HG03135 (cell line): ENCODE data around the gene DOCK9.

Experiments
- ATAC-seq: cut with Tn5 transposase; IDR thresholded peaks from one replicate; pipeline ENCODE4 v1.9.1; 2021; ENCODE audit warnings: mild to moderate bottlenecking, moderate library complexity; ENCODE audit not compliant: unreplicated experiment

Gene DOCK9

DNA sequence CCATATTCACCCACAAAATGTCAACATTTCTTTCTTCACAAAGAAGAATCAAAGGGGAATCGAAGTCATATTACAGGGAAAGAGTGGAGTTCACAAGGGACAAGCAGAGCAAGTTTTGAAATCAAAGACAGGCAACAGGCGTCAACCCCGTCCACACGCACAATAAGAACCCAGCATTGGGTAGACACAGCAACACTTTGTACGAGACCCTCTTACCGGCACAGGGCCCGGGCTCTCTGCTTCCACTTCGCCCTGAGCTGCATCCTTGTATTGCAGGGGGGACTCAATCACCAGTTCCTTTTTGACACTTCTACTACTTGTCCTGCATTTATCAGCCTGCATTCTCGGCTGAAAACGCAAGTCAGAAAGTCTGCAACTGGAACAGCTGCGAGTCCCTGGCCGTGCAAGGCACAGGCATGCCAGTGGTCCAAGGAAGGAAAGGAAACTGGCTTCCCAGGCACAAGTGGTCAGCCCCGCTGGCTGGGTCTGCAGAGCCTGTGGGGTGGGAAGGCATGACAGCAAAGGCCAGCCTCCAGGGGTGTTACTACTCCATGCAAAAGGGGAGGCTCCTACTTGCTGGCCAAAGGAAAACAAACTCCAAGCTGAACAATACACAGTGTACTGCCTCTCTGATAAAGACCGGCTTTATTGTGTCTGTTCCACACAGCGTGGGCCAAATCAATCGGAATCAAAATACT, at the start of gene DOCK9:
TSS of gene DOCK9 (minus strand) at position 497 of the 698 bp plus-strand sequence. CDS start at position 342, 155 bp downstream.
- no peak for ATAC-seq

- ATAC-seq, result no peak
Observed at GRCh38 chr13:99027260-99027659, 49.4 kb upstream of the DOCK9 start.

DNA sequence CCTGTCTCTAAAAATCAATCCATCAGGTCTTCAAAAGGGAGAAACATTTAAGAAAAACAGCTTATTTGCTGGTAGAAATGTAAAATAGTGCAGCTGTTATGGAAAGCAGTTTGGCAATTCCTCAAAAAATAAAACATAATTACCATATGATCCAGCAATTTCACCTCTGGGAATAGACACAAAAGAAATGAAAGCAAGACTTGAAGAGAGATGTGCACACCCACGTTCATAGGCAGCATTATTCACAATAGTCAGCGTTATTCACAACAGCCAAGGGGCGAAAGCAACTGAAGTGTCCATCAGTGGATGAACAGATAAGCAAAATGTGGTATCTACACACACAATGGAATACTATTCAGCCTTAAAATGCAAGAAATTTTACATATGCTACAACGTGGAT, 45.1 kb upstream of the DOCK9 start:
- ATAC-seq, result no peak

DNA sequence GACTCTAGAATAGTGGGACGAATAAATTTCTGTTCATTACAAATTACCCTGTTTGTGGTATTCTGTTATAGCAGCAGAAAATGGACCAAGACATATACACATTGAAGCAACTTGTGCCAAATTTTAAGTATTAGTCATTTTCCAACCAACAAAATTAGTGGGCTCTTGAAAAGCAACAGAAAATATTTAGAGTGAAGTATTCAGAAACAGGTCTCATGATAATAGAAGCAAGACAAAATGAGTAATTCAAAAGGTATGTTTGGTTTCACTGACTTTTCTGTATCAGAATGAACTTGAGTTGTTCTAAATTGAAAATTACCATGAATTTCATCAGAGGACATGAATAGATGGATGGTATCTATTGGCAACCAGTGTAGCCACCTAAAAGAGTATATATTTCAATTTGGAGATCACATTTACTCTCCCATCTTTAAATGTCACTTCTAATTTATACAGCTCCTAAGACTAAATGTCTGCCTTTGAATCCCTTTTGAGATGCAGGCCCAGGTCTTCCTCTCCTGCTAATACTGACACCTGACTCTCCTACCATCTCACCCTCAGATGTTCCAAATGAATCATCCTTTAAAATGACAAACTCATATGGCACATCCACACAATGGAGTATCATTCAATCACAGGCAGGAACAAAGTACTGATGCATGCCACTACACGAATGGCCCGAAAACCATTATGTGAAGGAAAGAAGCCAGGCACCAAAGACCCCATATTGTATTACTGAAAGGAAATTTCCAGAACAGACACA, 40.7 kb upstream of the DOCK9 start:
- no peak for ATAC-seq

- no peak for ATAC-seq
Observed at GRCh38 chr13:99015606-99016490, 38.0 kb upstream of the DOCK9 start.

- no peak for ATAC-seq
Observed at GRCh38 chr13:99014522-99014921, 36.7 kb upstream of the DOCK9 start.

- ATAC-seq, result no peak
Observed at GRCh38 chr13:99013951-99014350, 36.1 kb upstream of the DOCK9 start.

GRCh38 chr13:99012539-99012938, 34.7 kb upstream of the DOCK9 start:
- ATAC-seq, result no peak

- no peak for ATAC-seq
Observed at GRCh38 chr13:99009987-99010551, 32.2 kb upstream of the DOCK9 start.

GRCh38 chr13:99008577-99008976, 30.7 kb upstream of the DOCK9 start:
- ATAC-seq, result no peak

GRCh38 chr13:99007414-99007986, 29.6 kb upstream of the DOCK9 start:
- no peak for ATAC-seq

- no peak for ATAC-seq
Observed at GRCh38 chr13:99005609-99006008, 27.7 kb upstream of the DOCK9 start.

DNA sequence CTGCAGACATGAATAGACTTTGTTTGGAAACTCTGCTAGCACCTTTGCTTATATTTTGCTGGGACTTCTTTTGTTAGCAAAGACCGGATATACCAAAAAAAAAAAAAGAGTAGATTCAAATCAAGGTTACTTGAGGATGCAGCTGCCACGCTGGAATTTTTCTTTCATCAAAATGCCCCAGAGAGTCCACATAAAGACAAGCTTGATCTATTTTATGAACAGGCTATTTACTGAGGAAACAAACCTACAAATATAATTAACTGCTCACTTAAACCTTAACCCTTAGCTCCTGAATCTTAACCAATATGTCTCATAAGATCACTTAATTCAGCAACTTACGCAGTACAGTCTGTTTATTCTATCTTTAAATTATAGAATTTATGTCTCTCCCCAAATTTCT, 27.1 kb upstream of the DOCK9 start:
- ATAC-seq, result no peak

DNA sequence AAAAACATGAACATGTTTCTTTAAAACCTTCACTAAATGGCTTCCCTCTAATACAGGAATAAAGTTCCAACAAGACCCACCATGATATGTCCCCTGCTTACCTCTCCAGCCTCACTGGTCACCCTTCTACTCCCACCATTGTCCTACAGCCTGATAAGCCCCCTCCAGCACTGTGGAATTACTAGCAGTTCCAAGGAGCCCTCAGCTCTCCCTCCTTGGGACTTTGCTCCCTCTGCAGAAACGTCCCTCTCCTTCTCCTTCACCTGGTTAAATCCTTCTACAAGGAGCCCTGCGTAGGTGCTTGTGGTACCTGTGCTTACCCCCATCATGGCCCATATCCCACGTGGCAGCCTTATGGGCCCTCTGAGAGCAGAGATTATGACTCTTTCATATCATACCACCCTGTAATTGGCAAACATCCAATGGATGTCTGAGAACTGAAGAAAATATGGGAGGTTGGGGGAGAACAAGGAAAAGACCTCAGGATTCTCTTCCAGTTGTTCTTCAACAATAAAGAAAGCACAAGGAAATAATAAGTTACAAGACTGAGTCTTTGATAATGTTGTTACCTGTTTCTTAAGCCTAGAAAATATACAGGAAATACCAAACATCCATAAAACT, 26.1 kb upstream of the DOCK9 start:
- ATAC-seq, result no peak

GRCh38 chr13:99003186-99003585, 25.3 kb upstream of the DOCK9 start:
- no peak for ATAC-seq

DNA sequence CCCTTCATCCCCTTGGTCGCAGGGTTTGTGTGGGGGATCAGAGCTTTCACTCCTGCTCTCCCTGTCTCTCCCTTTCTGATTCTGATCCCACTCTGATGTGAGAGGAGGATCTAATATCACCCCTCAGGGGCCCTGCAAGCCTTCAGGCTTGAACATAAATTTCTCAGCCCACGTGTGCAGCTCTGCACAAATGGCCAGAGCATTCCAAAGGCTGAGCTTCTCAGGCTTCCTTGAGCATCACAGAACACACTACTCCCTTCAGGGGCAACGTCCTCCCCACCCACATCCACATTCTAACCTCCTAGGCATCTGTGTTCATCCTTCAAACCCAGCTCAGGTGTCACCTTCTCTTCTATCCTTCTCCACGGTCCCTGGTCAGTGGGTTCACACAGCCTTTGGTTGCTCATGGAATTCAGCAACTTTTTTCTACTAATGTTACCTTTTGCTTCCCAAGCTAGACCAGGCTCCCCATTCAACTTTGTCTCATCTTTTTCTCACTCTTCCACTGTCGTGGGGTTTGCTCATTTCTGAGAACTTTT, 24.4 kb upstream of the DOCK9 start:
- no peak for ATAC-seq

GRCh38 chr13:99000137-99000536, 22.3 kb upstream of the DOCK9 start:
- ATAC-seq, result no peak

GRCh38 chr13:98999639-98999952, 21.7 kb upstream of the DOCK9 start:
- ATAC-seq, result no peak

DNA sequence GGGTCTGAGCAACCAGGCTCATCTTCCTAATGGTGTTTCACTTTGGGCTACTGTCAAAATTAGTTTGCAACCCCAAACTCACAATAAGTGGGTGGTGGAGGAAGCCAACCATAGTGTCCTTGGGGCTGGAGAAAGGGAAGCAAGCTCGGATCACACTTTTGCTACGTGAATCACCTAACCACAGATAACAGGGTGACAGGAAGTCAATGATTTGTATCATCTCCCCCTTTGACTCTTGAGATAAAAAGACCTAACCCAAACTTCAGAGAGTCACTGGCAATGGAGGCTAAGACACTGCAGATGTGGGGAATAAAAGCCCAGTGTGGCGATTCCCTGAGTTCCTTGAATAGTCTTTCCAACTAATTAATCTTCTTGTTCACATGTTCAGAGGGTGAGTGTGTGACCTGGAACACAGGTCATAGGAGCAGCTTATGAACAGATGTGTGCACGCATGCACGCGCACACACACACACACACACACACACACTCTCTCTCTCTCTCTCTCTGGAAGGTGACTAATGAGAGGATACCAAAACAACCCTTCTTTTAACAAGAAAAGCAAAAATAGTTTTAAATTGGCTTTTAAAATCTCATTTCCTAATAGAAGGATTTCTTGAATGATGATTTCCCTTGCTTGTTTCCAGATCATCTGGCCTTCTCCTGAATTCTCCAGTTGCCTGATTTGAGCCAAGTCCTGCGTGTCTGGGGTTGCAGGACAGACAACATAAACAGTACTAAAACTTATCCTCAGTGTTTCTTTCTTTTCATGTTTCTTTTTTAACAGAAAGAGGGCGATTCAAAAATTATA, 21.2 kb upstream of the DOCK9 start:
- ATAC-seq, result no peak
